Activated effector memory CD4-positive, alpha-beta T cell treated with anti-CD3 and anti-CD28 coated beads, Interleukin-2, amount 50 U/mL, for 16 hours (primary cell): Measurements from ENCODE around the gene NRAS.

Source experiments
- DNase-seq: peaks from one replicate; pipeline ENCODE4 v3.0.0-alpha.2; 2020

The NRAS gene

DNA sequence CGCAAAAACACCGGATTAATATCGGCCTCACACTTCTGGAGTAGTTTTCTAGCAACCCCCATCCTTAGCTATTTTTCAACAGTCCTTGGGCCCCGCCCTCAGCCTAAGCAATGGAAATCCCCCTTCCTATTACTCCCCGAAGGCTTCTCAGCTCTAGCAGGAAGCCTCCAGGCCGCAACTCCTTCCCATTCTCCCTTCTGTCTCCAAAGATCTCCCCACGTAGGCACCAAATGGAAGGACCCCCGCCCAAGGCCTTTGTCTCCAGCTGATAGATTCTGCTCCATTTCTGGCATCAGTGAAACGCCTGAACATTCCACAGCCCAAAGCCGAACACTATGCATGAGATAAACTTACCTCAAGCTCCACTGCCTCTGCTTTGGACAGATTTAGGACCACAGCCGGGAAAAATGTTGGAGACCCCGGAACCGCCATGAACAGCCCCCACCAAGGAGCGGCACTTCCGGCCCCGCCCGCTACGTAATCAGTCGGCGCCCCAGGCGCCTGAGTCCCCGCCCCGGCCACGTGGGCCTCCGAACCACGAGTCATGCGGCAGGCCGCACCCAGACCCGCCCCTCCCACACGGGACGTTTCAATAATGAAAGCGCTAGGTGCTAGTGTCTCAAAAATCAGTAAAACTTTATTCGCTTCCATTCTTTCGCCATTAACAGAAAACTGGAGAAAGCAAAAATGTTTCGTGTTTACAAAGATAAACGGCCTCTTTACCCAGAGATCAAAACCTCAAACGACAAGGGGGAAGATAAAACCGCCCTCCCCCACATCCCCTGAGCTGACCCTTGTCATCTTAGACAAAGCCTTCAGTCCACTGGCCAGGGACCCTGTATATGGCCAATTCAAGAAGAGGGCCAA is at the start of gene NRAS:
TSS of gene NRAS (minus strand) at position 468 of the 867 bp plus-strand sequence. CDS start 611 bp downstream, outside the sequence.
- peak; percentile 99 for DNase-seq

DNA sequence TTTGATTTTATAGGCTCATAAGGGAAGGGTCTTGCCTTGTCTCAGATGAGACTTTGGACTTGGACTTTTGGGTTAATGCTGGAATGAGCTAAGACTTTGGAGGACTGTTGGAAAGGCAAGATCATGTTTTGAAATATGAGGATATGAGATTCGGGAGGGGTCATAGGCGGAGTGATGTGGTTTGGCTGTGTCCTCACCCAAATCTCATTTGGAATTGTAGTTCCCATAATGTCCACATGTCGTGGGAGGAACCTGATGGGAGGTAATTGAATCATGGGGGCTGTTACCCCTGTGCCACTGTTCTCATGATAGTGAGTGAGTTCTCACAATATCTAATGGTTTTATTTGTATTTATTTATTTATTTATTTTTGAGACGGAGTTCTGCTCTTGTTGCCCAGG is 48.1 kb upstream of the NRAS start:
- DNase-seq: no peak

DNA sequence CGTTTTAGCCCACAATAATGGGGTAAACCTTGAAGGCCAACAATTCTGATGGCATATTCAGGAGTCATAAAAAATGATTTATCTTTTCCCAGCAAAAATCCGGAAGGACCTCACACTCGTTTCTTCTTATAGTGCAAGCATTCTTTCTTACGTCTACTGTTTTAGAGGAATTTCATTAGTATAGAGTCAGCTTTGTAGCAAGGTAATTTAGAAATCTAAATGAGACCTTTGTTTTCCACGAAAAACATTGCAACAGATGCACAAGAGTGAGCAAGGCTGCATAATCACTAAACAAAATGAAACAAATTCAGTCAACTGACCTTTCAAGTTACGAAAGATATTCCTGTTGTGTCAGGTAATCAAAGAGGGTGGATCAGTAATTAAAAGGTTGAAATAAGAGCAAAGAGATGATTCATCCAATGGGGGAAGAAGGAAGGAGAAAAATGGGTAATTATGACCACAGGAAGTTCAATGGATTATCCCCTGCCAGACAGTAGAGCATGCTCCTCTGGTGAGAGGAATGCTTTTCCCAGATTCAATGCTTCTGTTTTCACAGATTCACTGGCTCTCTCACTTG is 41.8 kb upstream of the NRAS start:
- no peak for DNase-seq

DNA sequence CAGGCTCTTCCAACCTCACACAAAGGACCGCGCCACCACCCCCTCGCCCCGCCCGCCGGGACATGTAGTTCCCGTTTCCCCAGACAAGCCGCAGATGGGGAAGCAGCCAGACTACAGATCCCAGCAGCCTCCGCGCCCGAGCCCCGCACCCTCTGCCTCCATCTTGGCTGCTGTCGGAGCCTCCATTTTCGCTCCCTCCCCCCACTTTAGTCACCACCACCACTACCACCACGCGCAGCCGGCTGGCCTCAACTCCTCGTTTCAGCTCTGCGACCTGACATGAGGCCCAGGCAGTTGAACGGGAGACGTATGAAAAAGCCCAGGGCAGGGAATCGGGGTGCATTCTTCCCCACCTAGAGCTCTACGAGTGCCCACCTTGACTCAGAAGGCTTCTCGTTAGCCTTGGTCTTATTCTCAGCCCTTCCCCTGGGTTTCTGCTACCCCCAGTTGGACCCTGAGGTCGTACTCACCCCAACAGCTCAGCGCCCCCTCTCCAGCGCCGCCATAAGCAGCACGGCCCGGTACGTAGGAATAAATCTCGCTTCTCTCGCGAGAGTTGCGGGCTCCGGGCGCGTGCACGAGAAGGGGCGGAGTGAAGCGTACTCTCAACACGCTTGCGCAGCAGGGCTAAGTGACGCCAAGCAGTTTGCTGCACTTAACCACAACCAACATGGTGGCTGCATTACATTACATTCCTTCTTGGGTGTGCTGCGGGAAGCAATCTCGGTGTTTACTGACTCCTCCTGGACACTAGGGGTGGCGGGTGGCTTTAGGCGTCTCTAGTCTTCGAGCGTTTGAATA is 41.1 kb upstream of the NRAS start, which contains the start of gene CSDE1:
TSS of gene CSDE1 (minus strand) at position 530 of the 801 bp plus-strand sequence. CDS start 18,094 bp downstream, outside the sequence.
- peak; percentile 99 for DNase-seq

DNA sequence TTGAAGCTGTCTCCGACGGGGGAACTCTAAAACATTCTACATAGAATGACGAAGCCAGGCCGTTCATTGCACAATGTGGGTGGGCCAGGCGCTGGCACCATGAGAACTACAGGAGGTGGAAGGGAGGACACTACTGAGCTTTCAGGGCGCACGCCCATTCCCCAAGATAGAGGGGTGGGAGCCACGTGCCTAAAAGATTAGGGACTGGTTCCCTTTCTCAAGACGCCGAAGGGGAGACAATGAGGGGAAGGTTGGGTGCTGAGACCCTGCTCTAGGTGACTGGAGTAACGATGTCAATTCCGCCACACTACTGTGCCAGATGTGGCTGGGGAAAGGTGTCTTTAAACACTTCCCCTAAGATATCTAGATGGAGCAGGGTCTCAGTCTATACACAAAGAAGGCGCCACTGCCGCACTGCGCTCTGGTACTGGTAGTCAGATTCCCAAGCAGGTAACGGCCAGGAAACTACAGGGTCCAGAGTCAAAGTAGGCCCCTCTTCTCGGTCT is 40.4 kb upstream of the NRAS start:
- DNase-seq: no peak

DNA sequence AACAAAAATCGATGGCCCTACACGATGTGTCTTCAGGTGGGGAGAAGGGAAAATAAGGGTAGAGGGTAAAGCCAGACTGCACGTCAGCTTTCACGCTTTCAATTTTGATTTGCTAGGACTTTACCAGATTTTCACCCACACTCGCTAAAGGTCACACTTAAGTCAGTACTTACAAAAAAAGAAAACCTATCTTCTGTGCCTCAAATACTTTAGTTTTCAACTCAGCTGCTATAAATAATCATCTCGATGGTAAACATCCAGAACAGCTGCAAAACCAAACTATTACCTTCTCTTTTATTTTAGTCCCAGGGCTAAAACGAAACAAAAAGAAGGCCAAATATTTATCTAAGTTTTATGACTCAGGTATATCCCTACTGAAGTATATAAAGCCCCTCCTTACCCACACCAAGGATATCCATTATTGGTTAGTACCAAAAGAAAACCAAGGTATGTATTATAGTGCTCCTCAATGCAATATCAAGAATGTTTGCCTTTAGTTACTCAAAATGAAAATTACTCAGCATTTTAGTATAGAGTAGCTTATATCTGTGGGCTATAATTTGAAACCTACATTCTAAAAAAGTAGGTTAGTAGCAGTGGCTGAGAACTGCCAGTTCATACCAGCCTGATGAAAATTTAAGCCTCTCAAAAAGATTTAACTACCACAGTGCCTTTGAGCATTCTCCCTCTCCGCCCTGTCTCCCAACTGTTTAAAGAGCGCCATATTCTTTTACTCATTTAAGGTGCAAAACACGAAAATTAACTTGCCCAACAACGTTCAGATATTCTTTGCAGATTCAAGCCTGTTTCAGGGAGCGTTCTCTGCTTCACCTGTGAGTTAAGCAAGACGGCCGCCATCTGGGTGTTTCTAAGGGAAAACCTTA is 39.7 kb upstream of the NRAS start:
- DNase-seq: no peak

DNA sequence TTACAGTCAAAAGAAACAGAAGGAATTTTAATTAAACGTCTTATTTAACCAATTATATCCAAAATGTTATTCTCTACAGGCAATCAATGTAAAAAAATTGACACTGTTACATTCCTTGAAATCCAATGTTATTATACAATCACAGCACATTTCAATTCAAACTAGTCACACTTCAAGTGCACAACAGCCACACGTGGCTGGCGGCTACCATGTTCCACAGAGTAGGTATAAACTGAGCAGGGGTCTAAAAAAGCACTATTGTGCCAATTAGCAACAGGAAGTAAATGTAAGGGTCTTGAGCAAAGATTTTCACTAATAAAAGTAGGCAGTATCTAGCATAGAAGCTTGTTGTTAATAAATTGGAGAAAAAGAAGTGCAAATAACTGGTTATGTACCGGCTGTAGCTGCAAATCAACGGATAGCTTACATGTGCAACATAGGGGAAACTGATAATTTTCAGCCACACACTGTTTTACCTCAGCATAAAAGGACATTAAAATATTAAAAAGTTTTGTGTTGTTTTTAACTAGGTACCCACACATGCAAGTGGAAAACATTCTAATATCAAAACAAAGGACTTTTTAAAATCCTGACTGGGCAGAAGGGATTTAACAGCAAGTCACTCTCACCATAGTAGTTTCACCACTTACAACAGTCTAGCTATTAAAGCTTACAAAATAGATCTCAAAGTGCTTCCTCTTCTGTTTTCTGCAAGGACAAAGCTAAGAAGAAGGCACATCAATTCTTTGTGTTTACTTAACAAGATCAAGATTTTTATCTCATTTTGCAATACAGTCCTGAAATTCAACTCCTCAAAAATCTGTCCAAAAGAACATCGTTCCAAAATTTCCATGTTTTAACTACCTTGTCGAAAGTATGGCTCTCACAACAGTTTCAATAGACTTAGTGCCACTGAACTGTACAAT is 38.7 kb upstream of the NRAS start:
- DNase-seq: no peak

DNA sequence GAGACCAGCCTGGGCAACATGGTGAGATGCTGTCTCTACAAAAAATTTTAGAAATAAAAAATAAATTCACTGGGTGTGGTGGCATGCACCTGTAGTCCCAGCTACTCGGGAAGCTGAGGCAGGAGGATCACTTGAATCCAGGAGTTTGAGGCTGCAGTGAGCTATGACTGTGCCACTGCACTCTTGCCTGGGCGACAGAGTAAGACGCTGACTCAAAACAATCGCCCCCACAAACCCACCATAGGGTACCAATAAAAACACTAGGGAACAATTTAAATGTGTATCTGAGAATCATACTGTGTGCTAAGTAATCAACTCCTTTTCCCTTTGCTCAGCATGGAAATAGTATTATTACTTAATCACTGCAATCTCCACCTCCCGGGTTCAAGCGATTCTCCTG is 37.1 kb upstream of the NRAS start:
- peak; percentile 68 for DNase-seq

DNA sequence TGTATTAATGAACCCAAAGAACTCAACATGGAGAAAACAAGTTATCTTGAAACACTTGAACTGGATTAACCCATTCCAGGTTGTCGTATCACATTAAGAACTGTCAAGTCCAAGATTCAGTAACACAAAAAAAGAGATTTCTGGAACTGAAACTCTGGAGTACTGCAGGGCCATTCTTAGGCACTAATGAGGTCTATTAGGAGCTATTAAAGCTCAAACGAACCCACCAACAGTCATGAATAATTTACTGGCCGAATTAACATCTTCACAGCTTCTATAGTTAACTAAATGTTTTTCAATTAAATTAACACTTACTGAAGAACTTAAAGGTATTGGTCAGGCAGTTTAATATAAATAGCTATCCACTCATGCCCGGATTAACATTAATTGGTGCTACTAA is 36.6 kb upstream of the NRAS start:
- DNase-seq: no peak

DNA sequence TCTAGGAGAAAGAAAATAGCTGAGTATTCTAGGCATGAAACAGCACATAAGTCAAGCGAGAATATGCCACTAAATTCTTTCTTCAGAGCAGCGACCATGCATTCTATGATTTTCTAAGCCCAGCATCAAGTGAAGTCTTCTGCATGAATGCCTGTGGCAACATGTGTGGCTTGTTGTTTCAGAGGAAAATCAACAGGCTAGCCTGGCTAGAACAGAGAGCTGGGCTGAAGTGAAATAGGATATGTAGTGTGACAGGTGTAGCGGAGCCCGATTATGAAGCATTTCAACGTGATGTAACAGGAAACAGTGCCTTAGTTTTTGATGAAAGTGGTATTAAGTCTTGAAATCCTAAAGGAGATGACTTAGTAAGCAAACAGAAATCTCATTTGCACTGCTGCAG is 34.2 kb upstream of the NRAS start:
- no peak for DNase-seq

DNA sequence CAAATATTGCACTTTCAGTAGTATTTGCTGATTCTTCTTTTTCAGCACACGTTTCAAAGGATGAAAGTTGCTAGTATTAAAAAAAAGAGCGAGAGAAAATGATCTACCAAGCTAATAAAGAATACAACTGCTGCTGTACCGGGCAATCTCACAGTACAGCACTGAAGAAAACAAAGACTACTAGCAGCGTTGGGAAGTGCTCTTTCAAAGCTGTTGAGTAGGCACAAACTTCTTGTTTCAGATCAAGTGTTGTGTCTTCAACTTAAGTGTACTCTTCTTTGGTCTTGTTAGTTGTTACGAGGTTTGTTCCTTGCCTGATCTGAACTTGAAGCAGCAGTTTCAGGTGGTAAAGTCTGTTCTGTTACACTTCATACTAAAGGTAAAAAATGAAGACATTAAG is 33.3 kb upstream of the NRAS start:
- DNase-seq: no peak

DNA sequence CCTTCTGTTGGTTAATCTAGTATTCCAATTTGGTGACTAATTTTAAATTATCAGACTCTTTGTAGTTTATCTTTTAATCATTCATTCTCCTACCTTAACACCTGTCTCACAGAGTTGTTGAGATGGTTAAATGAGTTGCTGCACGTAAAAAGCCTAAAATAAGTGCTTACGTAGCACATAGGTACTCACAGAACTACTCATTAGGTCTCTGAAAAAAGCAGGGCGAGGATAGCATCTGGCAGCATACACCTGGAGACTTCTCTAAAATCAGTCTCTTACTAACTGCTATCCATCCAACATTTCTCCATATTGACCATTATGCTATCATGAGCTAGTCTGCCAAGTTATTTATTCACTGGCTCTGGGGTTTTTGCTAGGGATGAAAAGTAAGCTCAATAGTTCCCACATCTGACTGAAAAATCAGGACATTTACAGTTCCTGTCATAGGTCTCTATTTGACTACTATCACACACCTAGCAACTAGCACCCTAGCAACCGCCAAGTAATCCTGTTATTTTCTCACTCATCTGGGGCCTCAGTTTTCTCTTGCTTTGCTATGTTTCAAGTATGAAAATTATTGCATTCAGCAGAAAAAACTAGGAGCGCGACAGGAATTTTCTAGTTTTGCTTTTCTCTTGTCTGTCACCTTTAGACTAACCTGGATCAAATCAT is 30.0 kb upstream of the NRAS start:
- no peak for DNase-seq

DNA sequence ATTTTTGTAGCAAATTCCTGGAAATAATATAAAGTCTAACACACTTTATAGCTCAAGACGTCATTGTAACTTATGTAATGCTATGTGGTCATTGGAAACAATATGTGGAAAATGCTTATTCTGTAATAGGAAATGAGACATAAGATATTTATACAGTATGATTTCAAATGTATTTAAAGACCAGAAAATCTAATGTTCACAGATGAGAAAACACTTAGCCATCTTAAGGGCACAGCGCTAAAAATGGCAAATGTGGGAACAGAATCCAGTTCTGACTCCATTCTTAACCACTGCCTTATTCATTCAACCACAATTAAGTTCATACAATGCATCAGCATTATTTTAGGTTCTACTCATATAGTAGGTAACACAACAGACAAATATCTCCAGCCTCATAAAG is 28.7 kb upstream of the NRAS start:
- DNase-seq: no peak

DNA sequence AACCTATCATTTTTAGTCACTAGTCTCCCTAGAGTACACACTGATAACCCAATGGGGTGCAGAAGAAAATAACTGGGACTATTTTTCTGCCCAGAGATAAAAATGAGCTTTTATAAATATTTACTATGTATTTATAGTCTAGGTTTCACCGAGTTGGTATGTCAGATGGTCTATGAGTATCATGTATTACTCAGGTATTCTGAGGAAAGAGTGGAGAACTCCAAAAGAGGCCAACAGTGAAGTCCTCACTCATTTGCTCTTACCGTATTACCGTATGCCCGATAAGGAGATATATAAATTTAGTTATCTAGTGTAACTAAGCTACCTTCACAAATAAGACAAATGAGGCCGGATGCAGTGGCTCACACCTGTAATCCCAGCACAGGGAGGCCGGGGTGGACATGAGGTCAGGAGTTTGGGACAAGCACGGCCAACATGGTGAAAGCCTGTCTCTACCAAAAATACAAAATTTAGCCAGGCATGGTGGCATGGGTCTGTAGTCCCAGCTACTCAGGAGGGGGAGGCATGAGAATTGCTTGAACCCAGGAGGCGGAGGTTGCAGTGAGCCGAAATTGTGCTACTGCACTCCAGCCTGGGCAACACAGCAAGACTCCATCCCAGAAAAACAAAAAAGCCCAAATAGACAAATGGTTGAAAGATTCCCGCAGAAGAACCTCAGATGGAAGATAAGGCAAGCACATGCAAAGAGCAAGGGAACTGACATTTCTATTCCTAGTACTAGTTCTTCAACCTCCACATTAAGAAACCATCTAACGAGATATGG is 25.6 kb upstream of the NRAS start:
- no peak for DNase-seq

DNA sequence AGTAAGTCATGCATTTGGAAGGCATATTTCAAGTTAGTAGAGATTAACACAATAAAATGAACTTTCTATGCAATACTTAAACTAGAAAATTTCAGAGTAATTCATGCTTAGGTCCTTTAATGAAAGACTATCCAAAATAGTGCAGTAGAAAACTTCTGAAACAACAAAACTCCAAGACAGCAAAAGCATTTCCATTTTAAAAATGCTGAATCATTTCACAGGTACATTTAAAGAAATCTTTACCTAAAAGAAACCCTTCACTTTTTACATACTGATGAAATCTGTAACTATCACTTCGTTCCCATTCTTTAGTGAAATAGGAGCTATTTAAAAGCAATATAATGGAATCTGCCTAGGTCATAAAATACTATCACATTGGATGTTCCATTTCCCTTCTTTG is 23.8 kb upstream of the NRAS start:
- DNase-seq: no peak

DNA sequence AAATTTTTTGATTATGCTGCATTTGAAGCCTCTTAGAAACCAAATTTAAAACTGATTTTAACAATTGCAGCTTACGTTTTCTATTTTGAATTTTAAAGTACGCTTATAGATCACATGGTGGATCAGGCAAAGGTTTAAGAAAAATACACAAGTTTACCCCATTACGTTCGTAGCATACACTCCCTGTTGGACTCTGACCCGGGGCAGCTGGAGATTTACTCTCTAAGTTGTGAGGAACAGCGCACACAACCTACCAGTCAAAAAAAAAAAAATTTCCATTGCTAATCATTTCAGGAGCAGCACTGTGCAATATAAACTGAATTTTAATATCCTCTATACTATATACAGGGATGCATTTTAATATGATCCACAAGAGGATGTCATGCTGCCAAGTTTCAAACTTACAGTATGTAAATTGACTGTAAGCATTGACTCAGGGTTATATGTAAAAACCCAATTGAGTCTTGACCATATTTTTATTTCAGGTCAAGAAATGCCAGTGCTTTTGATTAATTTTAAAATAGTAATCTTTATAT is 20.8 kb upstream of the NRAS start:
- DNase-seq: no peak

DNA sequence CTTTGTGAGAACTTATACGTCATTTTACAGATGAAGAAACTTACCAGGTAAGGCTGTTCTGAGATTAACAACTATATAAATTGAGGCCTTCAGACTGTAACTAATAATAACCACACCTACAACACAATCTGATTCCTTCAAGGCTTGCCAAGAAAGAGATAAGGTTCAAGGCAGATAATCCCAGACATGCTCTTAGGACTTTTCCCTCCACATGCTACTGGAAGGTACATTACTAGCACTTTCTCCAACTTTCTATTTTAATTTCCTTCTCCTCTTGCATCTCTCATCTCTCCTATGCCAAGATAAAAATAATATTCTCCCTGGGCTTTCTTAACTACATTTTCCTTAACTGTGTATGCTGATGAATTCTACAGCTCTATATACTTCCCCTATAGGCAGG is 18.9 kb upstream of the NRAS start:
- no peak for DNase-seq

DNA sequence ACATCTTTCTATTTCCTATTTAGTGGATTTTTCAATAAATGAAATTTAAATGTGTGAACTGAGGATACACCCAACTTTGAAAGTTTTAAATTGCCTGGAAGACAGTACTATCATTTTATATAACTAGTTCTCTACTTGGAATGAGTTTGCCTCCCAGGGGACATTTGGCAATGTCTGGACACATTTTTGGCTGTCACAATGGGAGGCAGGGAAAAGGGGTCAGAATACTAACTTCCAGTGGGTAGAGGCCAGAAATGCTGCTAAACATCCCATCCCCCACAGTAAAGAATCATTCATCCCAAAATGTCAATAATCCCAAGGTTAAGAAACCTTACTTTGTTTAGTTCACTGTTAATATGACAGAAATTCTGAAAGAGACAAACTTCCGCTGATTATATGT is 13.2 kb upstream of the NRAS start:
- DNase-seq: no peak

DNA sequence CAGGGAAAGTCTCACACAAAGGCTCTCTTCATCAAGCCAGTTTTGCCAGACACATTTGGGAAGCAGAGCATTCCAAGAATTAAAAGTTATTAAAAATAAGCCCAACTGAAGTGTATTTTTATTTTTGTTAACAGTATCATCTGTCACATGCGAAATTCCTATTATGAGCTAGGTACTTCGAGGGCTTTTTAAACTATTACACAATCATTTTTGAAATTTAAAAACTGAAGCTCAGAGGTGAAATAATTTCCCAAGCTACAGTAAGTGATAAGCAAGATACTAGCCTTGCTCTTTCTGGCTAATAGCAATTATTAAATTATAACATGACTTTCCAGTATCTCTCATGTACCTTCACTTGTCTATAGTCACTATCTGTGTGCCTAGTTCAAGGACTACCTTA is 12.0 kb upstream of the NRAS start:
- no peak for DNase-seq

DNA sequence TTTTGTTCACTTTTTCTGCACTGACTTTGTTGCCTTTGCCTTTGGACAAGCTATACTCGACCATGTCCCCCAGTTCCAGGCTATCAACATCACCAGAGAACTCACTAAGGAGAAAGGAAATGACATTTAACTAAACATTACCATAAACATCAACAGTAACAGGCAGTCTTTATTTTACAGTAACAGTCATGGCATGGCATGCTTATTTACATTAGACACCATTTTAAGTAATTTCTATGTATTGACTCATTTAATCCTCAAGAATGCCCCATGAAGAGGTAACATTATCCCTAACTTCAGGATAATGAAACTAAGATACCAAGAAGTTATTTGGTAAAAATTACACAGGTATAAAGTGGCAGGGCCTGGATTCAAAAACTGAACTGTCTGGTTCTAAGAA is 8.7 kb upstream of the NRAS start:
- no peak for DNase-seq
